Neural cell (in vitro differentiated cells): ENCODE results near the gene TMEM43.

Source experiments
- CTCF ChIP-seq: fragments of 450-650 bp; IDR thresholded peaks from 2 replicates; pipeline ENCODE4 v1.5.1; 2014; ENCODE audit warnings: antibody characterized with exemption, mild to moderate bottlenecking, moderate library complexity; ENCODE audit not compliant: poor library complexity, severe bottlenecking
- EZH2 ChIP-seq: fragments of 200-600, 300-800 bp; shearing (Covaris generic), sonication (generic); IDR thresholded peaks from 2 replicates; pipeline ENCODE4 v1.6.1; 2014; ENCODE audit warnings: antibody characterized with exemption, low read length, borderline replicate concordance, mild to moderate bottlenecking; ENCODE audit not compliant: insufficient read depth, poor library complexity, severe bottlenecking
- MXI1 ChIP-seq: fragments of 450-650 bp; conservative IDR thresholded peaks from 2 replicates; pipeline ENCODE4 v1.6.1; 2014; ENCODE audit warnings: antibody characterized with exemption, mild to moderate bottlenecking; ENCODE audit not compliant: poor library complexity, severe bottlenecking
- POLR2AphosphoS5 ChIP-seq: IDR thresholded peaks from 2 replicates; pipeline ENCODE4 v1.6.1; 2012
- RAD21 ChIP-seq: fragments of 450-650 bp; conservative IDR thresholded peaks from 2 replicates; pipeline ENCODE4 v1.6.1; 2014; ENCODE audit warnings: antibody characterized with exemption, mild to moderate bottlenecking, moderate library complexity
- SMC3 ChIP-seq: fragments of 450-650 bp; conservative IDR thresholded peaks from 2 replicates; pipeline ENCODE4 v1.6.1; 2014; ENCODE audit warnings: antibody characterized with exemption, mild to moderate bottlenecking, moderate library complexity; ENCODE audit not compliant: poor library complexity

GRCh38 chr3:14129296-14129695 is 4.4 kb downstream of the TMEM43 start:
- TF ChIP-seq CTCF, result no peak
- TF ChIP-seq MXI1, result no peak
- TF ChIP-seq EZH2, result no peak
- no peak for TF ChIP-seq POLR2AphosphoS5
- TF ChIP-seq RAD21, result no peak
- TF ChIP-seq SMC3, result no peak
